ENCODE measurements around the gene PRRC2C.
"Not testable (repeated sequence)": the region's sequence is repeated elsewhere in the genome, so short reads cannot be mapped to it uniquely, and the experiment has no call there.

PRRC2C gene

GRCh38 chr1:171588230-171588629, 102.9 kb downstream of the PRRC2C start:
- DNase-seq, result no peak

- no peak for DNase-seq
Measured at GRCh38 chr1:171590022-171590421, 104.7 kb downstream of the PRRC2C start.

GRCh38 chr1:171595324-171595723, 110.0 kb downstream of the PRRC2C start:
- no peak for DNase-seq

GRCh38 chr1:171596119-171596518, 110.8 kb downstream of the PRRC2C start:
- DNase-seq, result no peak

GRCh38 chr1:171596705-171597104, 111.4 kb downstream of the PRRC2C start:
- no peak for DNase-seq

GRCh38 chr1:171597203-171597602, 111.9 kb downstream of the PRRC2C start:
- DNase-seq, result no peak

- DNase-seq, result not testable (repeated sequence)
Measured at GRCh38 chr1:171600310-171600709, 115.0 kb downstream of the PRRC2C start.

- DNase-seq, result no peak
Measured at GRCh38 chr1:171600862-171601261, 115.5 kb downstream of the PRRC2C start.

GRCh38 chr1:171603042-171603441, 117.7 kb downstream of the PRRC2C start:
- not testable (repeated sequence) for DNase-seq

- DNase-seq, result no peak
Measured at GRCh38 chr1:171606402-171606941, 121.1 kb downstream of the PRRC2C start.

GRCh38 chr1:171610385-171610784, 125.1 kb downstream of the PRRC2C start:
- DNase-seq, result no peak

GRCh38 chr1:171611306-171611705, 126.0 kb downstream of the PRRC2C start:
- DNase-seq, result no peak

- DNase-seq, result no peak
Measured at GRCh38 chr1:171613282-171613681, 128.0 kb downstream of the PRRC2C start.

- DNase-seq, result not testable (repeated sequence)
Measured at GRCh38 chr1:171615122-171615906, 130.0 kb downstream of the PRRC2C start.

- DNase-seq, result no peak
Measured at GRCh38 chr1:171616586-171616985, 131.3 kb downstream of the PRRC2C start.

GRCh38 chr1:171622152-171622462, 136.8 kb downstream of the PRRC2C start, which contains the start of gene MYOCOS:
TSS of gene MYOCOS (plus strand) at chr1:171622243. CDS start at chr1:171623884, 1,641 bp downstream.
- DNase-seq, result peak; percentile 25

- DNase-seq, result no peak
Measured at GRCh38 chr1:171623651-171624331, 138.5 kb downstream of the PRRC2C start.

GRCh38 chr1:171625225-171625624, 139.9 kb downstream of the PRRC2C start:
- DNase-seq, result no peak

- DNase-seq, result no peak
Measured at GRCh38 chr1:171627020-171627419, 141.7 kb downstream of the PRRC2C start.

- no peak for DNase-seq
Measured at GRCh38 chr1:171628225-171628624, 142.9 kb downstream of the PRRC2C start.

GRCh38 chr1:171635661-171636060, 150.3 kb downstream of the PRRC2C start:
- no peak for DNase-seq

GRCh38 chr1:171636141-171636540, 150.8 kb downstream of the PRRC2C start:
- DNase-seq, result no peak

GRCh38 chr1:171637928-171638576, 152.7 kb downstream of the PRRC2C start:
- no peak for DNase-seq

- DNase-seq, result no peak
Measured at GRCh38 chr1:171640225-171640624, 154.9 kb downstream of the PRRC2C start.
